ENCODE measurements around the gene CTR9.
"Not testable (repeated sequence)": the region's sequence is repeated elsewhere in the genome, so short reads cannot be mapped to it uniquely, and the experiment has no call there.

The CTR9 gene

GRCh38 chr11:10808553-10809372 lies 57.7 kb downstream of the CTR9 start, which contains the start of gene EIF4G2:
EIF4G2 (minus strand) TSS chr11:10808926.
- Mint-ChIP-seq H3K27ac (peak within 1 kb of the TSS; percentile 98), H3K27me3 (no peaks in the 10 kb centered on the region), H3K4me1 (ENCODE audit: low read depth) (peaks cover 48% of the 10 kb centered on the region), H3K4me3 (peak within 1 kb of the TSS; percentile 95), H3K9me3 (no peaks in the 10 kb centered on the region), H3K36me3 (ENCODE audit: low read depth) (peaks cover 46% of the 10 kb centered on the region)

DNA sequence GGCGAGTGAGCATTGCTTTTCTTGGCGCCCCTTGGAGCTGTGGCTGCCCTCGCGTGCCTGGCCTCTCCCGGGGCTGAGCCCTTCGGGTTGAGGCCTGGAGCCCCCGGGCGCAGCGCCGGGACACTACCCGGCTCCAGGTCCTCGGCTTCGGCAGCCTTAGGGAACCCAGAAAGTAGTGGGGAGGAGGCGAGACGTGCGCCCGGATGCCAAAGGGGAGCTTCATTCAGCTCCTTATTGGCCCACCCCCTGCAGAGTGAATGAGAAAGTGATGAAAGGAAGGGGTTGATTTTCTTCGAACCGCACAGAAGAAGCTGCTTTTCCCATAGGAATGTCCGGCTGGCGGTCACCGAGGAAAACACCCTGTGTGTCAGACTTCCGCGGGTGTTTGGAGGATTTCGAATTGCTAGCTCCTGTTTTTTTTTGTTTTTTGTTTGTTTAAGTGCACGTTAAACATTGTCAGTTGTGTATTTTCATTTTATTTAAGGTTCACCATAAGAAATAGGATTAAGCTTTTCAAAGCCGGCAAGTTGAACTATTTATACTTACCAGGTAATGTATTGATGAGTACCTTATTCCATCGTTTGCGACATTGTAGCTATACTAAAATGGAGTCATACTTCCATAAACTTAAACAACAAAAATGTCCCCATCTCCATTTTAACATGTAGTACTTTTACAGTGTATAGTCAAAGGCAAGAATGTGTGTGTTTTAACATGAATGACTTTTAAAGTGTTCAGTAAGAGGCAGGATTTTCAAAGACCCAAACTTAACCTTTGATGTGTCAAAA lies 58.5 kb downstream of the CTR9 start:
- peak overlapping the region; percentile 95 for H3K4me3 Mint-ChIP-seq
- peaks cover 41% of the 10 kb centered on the region for H3K4me1 Mint-ChIP-seq (ENCODE audit: low read depth)
- no peaks in the 10 kb centered on the region for H3K27me3 Mint-ChIP-seq
- peak overlapping the region; percentile 98 for H3K27ac Mint-ChIP-seq
- H3K36me3 Mint-ChIP-seq (ENCODE audit: low read depth) = peaks cover 38% of the 10 kb centered on the region
- H3K9me3 Mint-ChIP-seq = no peaks in the 10 kb centered on the region

DNA sequence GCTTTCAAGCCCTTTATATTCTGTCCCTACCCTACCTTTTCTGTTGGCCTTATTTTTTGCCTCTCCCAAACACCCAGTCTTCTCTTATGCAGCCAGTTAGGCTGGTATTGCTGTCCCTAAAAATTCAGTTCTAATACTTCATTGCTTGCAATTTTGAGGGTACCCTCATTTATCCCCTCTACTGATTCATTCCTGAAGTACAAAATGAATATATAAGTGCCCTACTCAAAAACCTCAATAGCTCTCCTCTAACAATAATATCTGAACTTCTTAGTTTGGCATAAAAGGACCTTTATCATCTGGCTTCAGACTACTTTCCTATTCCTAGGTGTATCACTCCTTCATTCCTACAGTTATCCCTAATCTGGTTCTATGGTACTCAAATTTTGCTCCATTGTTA lies 62.9 kb downstream of the CTR9 start:
- Mint-ChIP-seq H3K4me1 (ENCODE audit: low read depth) (peaks cover 12% of the 10 kb centered on the region), H3K4me3 (no peak overlapping the region), H3K9me3 (no peaks in the 10 kb centered on the region), H3K27me3 (no peaks in the 10 kb centered on the region), H3K36me3 (ENCODE audit: low read depth) (no peaks in the 10 kb centered on the region), H3K27ac (no peak overlapping the region)

- H3K27ac Mint-ChIP-seq = no peak overlapping the region
- peaks cover 4% of the 10 kb centered on the region for H3K4me1 Mint-ChIP-seq (ENCODE audit: low read depth)
- no peaks in the 10 kb centered on the region for H3K9me3 Mint-ChIP-seq
- H3K36me3 Mint-ChIP-seq (ENCODE audit: low read depth) = peaks cover 7% of the 10 kb centered on the region
- H3K27me3 Mint-ChIP-seq = no peaks in the 10 kb centered on the region
- H3K4me3 Mint-ChIP-seq = no peak overlapping the region
These were observed 67.5 kb downstream of the CTR9 start for GRCh38 chr11:10818594-10818993.

GRCh38 chr11:10822491-10822890 lies 71.4 kb downstream of the CTR9 start:
- H3K4me3 Mint-ChIP-seq; H3K27me3 Mint-ChIP-seq; H3K27ac Mint-ChIP-seq; H3K36me3 Mint-ChIP-seq (ENCODE audit: low read depth); H3K9me3 Mint-ChIP-seq: not testable (repeated sequence)
- peaks cover 16% of the 10 kb centered on the region for H3K4me1 Mint-ChIP-seq (ENCODE audit: low read depth)

- Mint-ChIP-seq H3K4me1 (ENCODE audit: low read depth) (peaks cover 16% of the 10 kb centered on the region), H3K36me3 (ENCODE audit: low read depth) (peaks cover 7% of the 10 kb centered on the region), H3K27ac (peak overlapping the region; percentile 66), H3K4me3 (no peak overlapping the region), H3K27me3 (no peaks in the 10 kb centered on the region), H3K9me3 (no peaks in the 10 kb centered on the region)
These were observed 72.1 kb downstream of the CTR9 start for GRCh38 chr11:10823152-10823579.

DNA sequence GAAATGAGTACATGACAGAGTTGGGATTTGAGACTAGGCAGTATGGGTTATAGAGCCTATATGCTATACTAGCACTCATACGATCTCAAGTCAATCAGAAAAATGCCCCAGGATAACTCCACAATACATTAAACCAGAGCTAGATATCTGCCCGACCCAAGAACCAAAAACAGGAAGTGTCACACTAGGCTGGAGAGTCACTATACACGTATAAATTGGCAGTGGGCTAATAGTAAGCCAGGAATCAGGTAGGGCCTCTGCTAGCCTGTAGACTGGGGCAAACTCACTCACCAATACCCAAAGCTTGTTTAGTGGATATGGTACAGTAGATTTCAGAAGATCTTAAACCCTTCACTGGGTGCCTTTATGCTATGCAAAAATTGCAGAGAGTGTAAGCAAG lies 73.8 kb downstream of the CTR9 start:
- Mint-ChIP-seq H3K4me1 (ENCODE audit: low read depth) (peaks cover 16% of the 10 kb centered on the region), H3K9me3 (no peaks in the 10 kb centered on the region), H3K4me3 (no peak overlapping the region), H3K27me3 (no peaks in the 10 kb centered on the region), H3K36me3 (ENCODE audit: low read depth) (peaks cover 7% of the 10 kb centered on the region), H3K27ac (no peak overlapping the region)

GRCh38 chr11:10828402-10828801 lies 77.4 kb downstream of the CTR9 start:
- Mint-ChIP-seq H3K4me1 (ENCODE audit: low read depth) (peaks cover 11% of the 10 kb centered on the region), H3K36me3 (ENCODE audit: low read depth) (no peaks in the 10 kb centered on the region), H3K27ac (no peak overlapping the region), H3K27me3 (no peaks in the 10 kb centered on the region), H3K4me3 (no peak overlapping the region), H3K9me3 (no peaks in the 10 kb centered on the region)

DNA sequence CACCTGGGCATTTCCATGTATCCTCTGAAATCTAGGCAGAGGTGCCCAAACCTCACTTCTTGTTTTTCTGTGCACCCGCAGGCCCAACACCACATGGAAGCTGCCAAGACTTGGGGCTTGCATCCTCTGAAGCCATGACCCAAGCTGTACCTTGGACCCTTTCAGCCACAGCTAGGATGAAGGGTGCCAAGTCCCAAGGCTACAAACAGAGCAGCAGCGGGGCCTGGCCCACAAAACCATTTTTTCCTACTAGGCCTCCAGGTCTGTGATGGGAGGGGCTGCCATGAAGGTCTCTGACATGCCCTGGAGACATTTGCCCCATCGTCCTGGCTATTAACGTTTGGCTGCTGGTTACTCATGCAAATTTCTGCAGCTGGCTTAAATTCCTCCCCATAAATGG lies 78.1 kb downstream of the CTR9 start:
- Mint-ChIP-seq H3K36me3 (ENCODE audit: low read depth) (no peaks in the 10 kb centered on the region), H3K27me3 (no peaks in the 10 kb centered on the region), H3K4me1 (ENCODE audit: low read depth) (peaks cover 7% of the 10 kb centered on the region), H3K27ac (no peak overlapping the region), H3K4me3 (no peak overlapping the region), H3K9me3 (no peaks in the 10 kb centered on the region)
